ENCODE results near the gene ZNF267. TPM values are rescaled to one million over a fixed set of nuclear protein-coding genes. Genes with fewer than 3 reads are reported as not detected.
A peak's percentile ranks its signal among the peaks of the same experiment; 100 is the strongest.

ZNF267 gene
- total RNA-seq, 1 donor from 2014 or later, result 19.6 TPM

DNA sequence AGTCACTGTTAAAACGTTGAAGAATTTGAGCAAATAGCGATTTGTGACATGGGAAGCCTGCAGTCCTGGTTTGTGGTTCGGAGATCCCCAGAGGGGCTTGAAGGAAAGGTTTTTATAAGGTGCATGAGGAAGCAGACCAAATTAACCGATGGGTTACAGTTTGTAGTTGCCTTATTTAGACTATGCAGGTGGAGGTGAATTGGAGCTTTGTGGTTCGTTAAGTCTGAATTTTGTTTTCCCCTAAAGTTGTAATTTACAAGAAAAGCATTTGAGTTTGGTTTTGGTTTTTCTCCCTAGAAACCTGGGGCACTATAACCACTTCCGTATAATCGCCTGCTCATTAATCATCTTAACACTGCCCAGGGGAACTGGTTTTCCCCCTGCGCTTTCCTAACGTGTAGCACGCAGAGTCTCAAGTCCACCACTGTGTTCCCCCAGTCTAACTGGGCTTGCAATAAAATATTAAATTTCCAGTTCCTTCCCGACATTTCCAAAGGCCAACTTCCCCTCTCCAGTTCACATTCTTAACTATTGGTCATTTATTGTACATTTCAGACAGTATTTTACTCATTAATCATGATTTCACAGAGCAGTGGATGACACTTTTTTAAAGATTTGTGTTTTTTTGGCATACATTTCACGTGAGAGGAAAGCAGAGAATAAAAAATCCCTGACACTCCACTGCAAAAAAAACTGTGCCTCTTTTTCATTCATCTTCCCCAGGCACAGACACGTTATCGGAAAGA is 932 bp downstream of the ZNF267 start:
- Histone ChIP-seq H3K4me2 (ENCODE audit: low read length) (peak overlapping the region; percentile 99), H3K9me3 (ENCODE audit: insufficient read depth, low read depth, low read length) (no peaks in the 10 kb centered on the region), H3K4me3 (ENCODE audit: insufficient read depth, low read depth, low read length) (peak overlapping the region; percentile 100), H2AFZ (ENCODE audit: low read depth, low read length) (peak overlapping the region; percentile 82), H3K27me3 (ENCODE audit: insufficient read depth, low read length) (no peaks in the 10 kb centered on the region), H3K36me3 (ENCODE audit: insufficient read depth, low read length) (no peaks in the 10 kb centered on the region), H3K9ac (ENCODE audit: low read length) (peak overlapping the region; percentile 99), H3K4me1 (ENCODE audit: insufficient read depth, low read length) (peaks cover 39% of the 10 kb centered on the region), H4K20me1 (ENCODE audit: insufficient read depth, low read length) (peaks cover 30% of the 10 kb centered on the region), H3K27ac (ENCODE audit: low read depth, low read length) (peak overlapping the region; percentile 93), H3K79me2 (ENCODE audit: insufficient read depth, low read length) (peaks cover 56% of the 10 kb centered on the region)
- no peak for TF ChIP-seq EZH2 (IDR thresholded peaks at IDR 0.05; ENCODE audit: insufficient read depth, low read length)
- no peak for TF ChIP-seq CTCF (IDR thresholded peaks at IDR 0.05; ENCODE audit: insufficient read depth, low read depth, low read length)
- Mint-ChIP-seq H3K27me3 (ENCODE audit: low read depth, unreplicated experiment) (peaks cover 2% of the 10 kb centered on the region), H3K4me3 (ENCODE audit: unreplicated experiment) (peak overlapping the region; percentile 82), H3K9me3 (ENCODE audit: unreplicated experiment) (no peaks in the 10 kb centered on the region), H3K4me1 (ENCODE audit: low read depth, unreplicated experiment) (peaks cover 37% of the 10 kb centered on the region), H3K27ac (ENCODE audit: unreplicated experiment) (peak overlapping the region; percentile 50), H3K36me3 (ENCODE audit: low read depth, unreplicated experiment) (peaks cover 3% of the 10 kb centered on the region)
- DNase-seq (ENCODE audit: low read depth) (peak; percentile 47), FAIRE-seq (no peak)

DNA sequence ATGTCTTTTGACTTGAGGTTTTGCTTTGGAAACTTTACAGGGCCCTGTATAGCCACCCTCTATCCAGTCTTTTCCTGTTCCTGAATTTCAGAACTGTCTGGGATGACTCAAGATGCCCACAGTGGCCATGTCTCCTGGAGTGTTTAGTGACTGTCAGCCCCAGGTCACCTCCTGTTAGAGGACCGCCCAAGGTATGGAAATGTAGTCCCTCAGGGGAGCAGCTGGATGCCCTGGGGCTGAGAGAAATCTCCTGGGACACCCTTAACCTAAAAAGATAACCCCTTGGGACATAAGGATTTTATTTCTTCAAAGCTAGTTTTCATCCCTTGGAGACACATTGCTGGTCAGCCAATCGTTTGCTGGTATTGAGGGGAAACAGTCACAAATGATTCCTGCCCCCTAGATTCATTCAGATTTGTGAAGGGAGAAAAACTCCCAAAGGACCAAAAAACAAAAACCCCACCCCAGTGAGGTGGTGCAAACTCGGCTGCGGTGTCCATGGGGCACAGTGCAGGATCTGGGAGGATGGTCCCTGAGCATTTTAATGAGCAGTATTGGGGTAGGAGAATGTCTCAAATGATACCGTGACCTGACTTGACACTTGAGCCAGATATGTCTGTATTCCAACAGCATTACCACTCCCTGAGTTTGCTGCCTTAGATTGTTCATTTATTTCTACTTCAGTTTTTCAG is 1.7 kb downstream of the ZNF267 start:
- Mint-ChIP-seq H3K4me1 (ENCODE audit: low read depth, unreplicated experiment) (peaks cover 43% of the 10 kb centered on the region), H3K27me3 (ENCODE audit: low read depth, unreplicated experiment) (peaks cover 2% of the 10 kb centered on the region), H3K9me3 (ENCODE audit: unreplicated experiment) (no peaks in the 10 kb centered on the region), H3K36me3 (ENCODE audit: low read depth, unreplicated experiment) (peaks cover 7% of the 10 kb centered on the region), H3K27ac (ENCODE audit: unreplicated experiment) (peak overlapping the region; percentile 50), H3K4me3 (ENCODE audit: unreplicated experiment) (peak overlapping the region; percentile 82)
- peak; percentile 59 for DNase-seq (ENCODE audit: low read depth)
- H3K79me2 ChIP-seq (ENCODE audit: insufficient read depth, low read length), result peaks cover 63% of the 10 kb centered on the region
- H2AFZ ChIP-seq (ENCODE audit: low read depth, low read length), result no peak overlapping the region
- H3K27ac ChIP-seq (ENCODE audit: low read depth, low read length), result peak overlapping the region; percentile 93
- no peaks in the 10 kb centered on the region for H3K9me3 ChIP-seq (ENCODE audit: insufficient read depth, low read depth, low read length)
- no peaks in the 10 kb centered on the region for H3K27me3 ChIP-seq (ENCODE audit: insufficient read depth, low read length)
- FAIRE-seq, result no peak
- H3K4me3 ChIP-seq (ENCODE audit: insufficient read depth, low read depth, low read length), result peak overlapping the region; percentile 100
- H3K36me3 ChIP-seq (ENCODE audit: insufficient read depth, low read length), result no peaks in the 10 kb centered on the region
- no peak for TF ChIP-seq CTCF (IDR thresholded peaks at IDR 0.05; ENCODE audit: insufficient read depth, low read depth, low read length)
- no peak for TF ChIP-seq EZH2 (IDR thresholded peaks at IDR 0.05; ENCODE audit: insufficient read depth, low read length)
- peaks cover 39% of the 10 kb centered on the region for H3K4me1 ChIP-seq (ENCODE audit: insufficient read depth, low read length)
- peak overlapping the region; percentile 99 for H3K4me2 ChIP-seq (ENCODE audit: low read length)
- H3K9ac ChIP-seq (ENCODE audit: low read length), result peak overlapping the region; percentile 99
- peaks cover 30% of the 10 kb centered on the region for H4K20me1 ChIP-seq (ENCODE audit: insufficient read depth, low read length)
